ENCODE measurements around the gene SATB2. TPM values are rescaled to one million over a fixed set of nuclear protein-coding genes. Genes with fewer than 3 reads are reported as not detected.

Gene SATB2
- total RNA-seq, 1 donor from 2014 or later = 3.9 TPM

- Histone ChIP-seq H3K27ac (no peak overlapping the region), H3K4me1 (no peaks in the 10 kb centered on the region), H3K36me3 (no peaks in the 10 kb centered on the region), H3K9me3 (no peaks in the 10 kb centered on the region), H3K4me3 (no peak overlapping the region), H3K27me3 (no peaks in the 10 kb centered on the region)
- DNase-seq (no peak), ATAC-seq (no peak)
- TF ChIP-seq, protein P1, sequence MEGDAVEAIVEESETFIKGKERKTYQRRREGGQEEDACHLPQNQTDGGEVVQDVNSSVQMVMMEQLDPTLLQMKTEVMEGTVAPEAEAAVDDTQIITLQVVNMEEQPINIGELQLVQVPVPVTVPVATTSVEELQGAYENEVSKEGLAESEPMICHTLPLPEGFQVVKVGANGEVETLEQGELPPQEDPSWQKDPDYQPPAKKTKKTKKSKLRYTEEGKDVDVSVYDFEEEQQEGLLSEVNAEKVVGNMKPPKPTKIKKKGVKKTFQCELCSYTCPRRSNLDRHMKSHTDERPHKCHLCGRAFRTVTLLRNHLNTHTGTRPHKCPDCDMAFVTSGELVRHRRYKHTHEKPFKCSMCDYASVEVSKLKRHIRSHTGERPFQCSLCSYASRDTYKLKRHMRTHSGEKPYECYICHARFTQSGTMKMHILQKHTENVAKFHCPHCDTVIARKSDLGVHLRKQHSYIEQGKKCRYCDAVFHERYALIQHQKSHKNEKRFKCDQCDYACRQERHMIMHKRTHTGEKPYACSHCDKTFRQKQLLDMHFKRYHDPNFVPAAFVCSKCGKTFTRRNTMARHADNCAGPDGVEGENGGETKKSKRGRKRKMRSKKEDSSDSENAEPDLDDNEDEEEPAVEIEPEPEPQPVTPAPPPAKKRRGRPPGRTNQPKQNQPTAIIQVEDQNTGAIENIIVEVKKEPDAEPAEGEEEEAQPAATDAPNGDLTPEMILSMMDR (IDR thresholded peaks at IDR 0.05) = no peak
- intact Hi-C loops (cut with DNase I) = no loop called here
These were observed 43.7 kb downstream of the SATB2 start for GRCh38 chr2:199414001-199414400.

DNA sequence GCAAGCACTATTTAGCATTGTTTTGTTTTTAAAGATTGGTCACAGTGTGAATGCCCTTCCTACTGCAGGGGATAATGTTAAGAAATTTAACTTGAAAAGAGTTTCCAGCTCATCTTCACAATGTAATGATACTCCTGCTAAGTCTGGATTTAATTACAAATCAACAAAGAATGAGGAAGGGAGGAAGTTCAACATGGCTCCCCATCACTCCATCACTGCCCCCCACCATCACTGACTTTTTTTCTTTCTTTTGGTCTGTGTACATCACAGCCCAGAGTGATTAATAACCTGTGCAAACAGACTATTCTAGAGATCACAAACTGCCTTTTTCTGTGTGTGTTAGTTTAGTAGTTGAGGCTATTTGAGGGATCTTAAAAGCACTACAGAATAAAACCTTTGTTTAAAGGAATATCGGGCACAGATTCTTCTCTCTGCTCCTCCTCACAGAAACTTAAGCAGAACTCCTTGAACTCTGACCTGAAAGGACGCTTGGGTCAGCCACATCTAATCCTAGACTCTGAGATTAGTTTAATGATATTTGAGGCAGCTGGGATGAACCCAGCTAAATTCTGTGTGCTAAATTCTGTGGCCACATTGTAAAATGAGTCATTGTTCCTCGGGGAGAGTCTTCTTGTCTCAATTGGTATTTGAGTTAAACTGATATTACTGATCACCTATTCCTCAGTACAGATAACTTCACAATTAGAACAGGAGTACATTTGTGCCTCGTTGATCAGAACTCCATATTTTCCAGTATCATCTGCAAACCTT is 47.8 kb downstream of the SATB2 start:
- Histone ChIP-seq H3K4me3 (no peak overlapping the region), H3K27me3 (no peaks in the 10 kb centered on the region), H3K9me3 (no peaks in the 10 kb centered on the region), H3K36me3 (no peaks in the 10 kb centered on the region), H3K27ac (no peak overlapping the region), H3K4me1 (no peaks in the 10 kb centered on the region)
- ATAC-seq = no peak
- intact Hi-C loops (cut with DNase I) = no loop called here
- DNase-seq = no peak
- TF ChIP-seq, protein P1 (IDR thresholded peaks at IDR 0.05) = no peak

GRCh38 chr2:199407421-199407820 is 50.3 kb downstream of the SATB2 start:
- no peaks in the 10 kb centered on the region for H3K36me3 ChIP-seq
- H3K27me3 ChIP-seq = no peaks in the 10 kb centered on the region
- ATAC-seq (no peak), DNase-seq (no peak)
- no peak overlapping the region for H3K27ac ChIP-seq
- H3K4me3 ChIP-seq = no peak overlapping the region
- intact Hi-C loops (cut with DNase I) = no loop called here
- H3K4me1 ChIP-seq = no peaks in the 10 kb centered on the region
- H3K9me3 ChIP-seq = no peaks in the 10 kb centered on the region
- TF ChIP-seq, protein P1 (IDR thresholded peaks at IDR 0.05) = no peak

GRCh38 chr2:199405241-199405640 is 52.5 kb downstream of the SATB2 start:
- ATAC-seq (no peak), DNase-seq (no peak)
- no peaks in the 10 kb centered on the region for H3K36me3 ChIP-seq
- intact Hi-C loops (cut with DNase I) = no loop called here
- no peak overlapping the region for H3K4me3 ChIP-seq
- H3K4me1 ChIP-seq = no peaks in the 10 kb centered on the region
- H3K27ac ChIP-seq = no peak overlapping the region
- H3K27me3 ChIP-seq = no peaks in the 10 kb centered on the region
- H3K9me3 ChIP-seq = no peaks in the 10 kb centered on the region
- TF ChIP-seq, protein P1 (IDR thresholded peaks at IDR 0.05) = no peak

DNA sequence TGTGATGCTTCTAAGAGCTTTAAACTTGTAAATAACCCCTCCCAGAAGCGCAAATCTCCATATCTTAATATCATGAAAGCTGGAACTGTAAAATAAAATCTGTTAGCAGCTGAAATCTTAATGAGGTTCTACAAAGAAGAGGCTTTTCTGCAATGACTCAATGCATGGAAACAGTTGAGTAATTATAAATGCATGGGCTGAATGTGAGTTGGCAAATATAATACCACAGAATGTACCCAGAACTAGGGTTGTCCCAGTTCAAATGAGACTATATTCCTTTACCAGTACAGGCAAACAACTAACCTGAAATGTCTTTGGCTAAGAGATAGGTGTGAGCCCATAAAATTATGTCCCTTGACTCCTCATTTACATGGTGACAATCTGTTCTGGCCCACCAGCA is 52.9 kb downstream of the SATB2 start:
- H3K4me3 ChIP-seq = no peak overlapping the region
- no peaks in the 10 kb centered on the region for H3K36me3 ChIP-seq
- no peaks in the 10 kb centered on the region for H3K27me3 ChIP-seq
- no peak for ATAC-seq
- TF ChIP-seq, protein P1 (IDR thresholded peaks at IDR 0.05) = no peak
- no peaks in the 10 kb centered on the region for H3K4me1 ChIP-seq
- intact Hi-C loops (cut with DNase I) = no loop called here
- no peak for DNase-seq
- no peaks in the 10 kb centered on the region for H3K9me3 ChIP-seq
- no peak overlapping the region for H3K27ac ChIP-seq

Measured in upper lobe of right lung (tissue), 1 donor.